ENCODE measurements around the gene SPATA12. TPM values are rescaled to one million over a fixed set of nuclear protein-coding genes. Genes with fewer than 3 reads are reported as not detected.

Gene SPATA12
- total RNA-seq, 6 experiments from 2014 or later, result 0.09 TPM; not detected in 5

DNA sequence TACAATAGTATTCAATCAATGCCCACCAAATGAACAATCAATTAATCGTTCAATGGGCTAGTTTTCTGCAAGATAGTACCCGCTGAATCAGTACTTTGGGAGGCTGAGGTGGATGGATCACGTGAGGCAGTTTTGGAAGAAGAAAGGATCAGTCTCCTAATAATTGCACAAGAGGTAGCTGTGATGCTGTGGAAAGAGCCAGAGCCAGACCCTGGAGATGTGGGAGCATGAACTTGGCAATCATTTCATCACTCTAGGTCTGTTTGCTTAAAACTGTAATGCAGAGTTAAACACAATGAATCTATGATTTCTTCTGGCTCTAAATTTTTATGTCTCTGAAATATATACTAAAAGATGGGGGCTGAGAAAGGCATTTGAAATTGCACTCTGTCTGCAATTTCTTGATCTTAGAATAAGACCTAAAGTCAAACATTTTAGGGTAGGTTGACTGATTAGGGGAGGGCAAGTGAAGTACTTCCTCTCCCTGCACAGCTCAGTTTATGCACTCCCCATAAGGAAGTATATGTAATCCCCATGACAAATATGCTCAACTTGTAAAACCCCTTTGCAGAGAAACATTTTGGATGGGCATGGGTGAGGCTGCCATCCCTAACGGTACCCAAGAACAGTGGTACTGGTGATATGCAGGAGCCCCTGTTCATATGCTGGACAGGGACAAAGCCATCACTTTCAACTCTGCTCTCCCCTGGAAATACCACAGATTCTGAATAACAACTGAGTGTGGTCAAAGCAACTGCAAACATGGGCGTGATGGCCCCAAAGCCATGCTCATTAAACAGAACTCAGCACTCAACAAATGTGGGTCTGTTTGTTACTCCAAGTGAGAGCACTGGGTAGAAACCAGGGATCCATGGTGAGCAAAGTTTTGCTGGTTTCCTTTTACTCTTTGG, 28.6 kb upstream of the SPATA12 start:
- no peaks in the 10 kb centered on the region for H3K9me3 ChIP-seq
- no peak for ATAC-seq
- no peak for DNase-seq
- H3K4me1 ChIP-seq, result no peaks in the 10 kb centered on the region
- H3K36me3 ChIP-seq, result no peaks in the 10 kb centered on the region
- WGBS (ENCODE audit: insufficient coverage, low coverage, low lambda C conversion rate, missing lambda C conversion rate), result 86% methylated on average over 3 of the region's 5 CpGs
- intact Hi-C loops (cut with DNase I), result no loop called here
- no peak for TF ChIP-seq POLR2A (IDR thresholded peaks at IDR 0.05)
- TF ChIP-seq, protein P1, sequence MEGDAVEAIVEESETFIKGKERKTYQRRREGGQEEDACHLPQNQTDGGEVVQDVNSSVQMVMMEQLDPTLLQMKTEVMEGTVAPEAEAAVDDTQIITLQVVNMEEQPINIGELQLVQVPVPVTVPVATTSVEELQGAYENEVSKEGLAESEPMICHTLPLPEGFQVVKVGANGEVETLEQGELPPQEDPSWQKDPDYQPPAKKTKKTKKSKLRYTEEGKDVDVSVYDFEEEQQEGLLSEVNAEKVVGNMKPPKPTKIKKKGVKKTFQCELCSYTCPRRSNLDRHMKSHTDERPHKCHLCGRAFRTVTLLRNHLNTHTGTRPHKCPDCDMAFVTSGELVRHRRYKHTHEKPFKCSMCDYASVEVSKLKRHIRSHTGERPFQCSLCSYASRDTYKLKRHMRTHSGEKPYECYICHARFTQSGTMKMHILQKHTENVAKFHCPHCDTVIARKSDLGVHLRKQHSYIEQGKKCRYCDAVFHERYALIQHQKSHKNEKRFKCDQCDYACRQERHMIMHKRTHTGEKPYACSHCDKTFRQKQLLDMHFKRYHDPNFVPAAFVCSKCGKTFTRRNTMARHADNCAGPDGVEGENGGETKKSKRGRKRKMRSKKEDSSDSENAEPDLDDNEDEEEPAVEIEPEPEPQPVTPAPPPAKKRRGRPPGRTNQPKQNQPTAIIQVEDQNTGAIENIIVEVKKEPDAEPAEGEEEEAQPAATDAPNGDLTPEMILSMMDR (IDR thresholded peaks at IDR 0.05), result no peak
- H3K27me3 ChIP-seq, result no peaks in the 10 kb centered on the region
- no peak overlapping the region for H3K27ac ChIP-seq
- no peak overlapping the region for H3K4me3 ChIP-seq

DNA sequence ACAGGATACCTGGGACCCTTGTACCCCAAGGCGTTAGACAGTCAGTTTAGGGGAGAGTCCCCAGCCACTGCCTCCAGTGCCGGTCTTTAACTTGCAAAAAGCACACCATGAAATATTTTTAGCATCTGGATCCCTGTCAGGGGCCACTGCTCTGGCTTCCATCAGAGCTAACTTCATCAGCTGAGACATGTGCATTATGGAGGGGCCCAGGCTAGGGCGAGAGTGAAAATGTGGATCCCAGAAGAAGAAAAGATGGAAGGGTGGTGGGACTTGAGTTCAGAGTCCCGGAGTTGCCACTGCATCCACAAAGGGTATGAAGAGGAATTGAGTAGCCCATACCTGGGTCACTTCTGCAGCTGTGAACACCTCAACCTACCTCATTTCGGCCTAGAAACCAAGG, 23.5 kb upstream of the SPATA12 start:
- no peak overlapping the region for H3K4me3 ChIP-seq
- WGBS (ENCODE audit: insufficient coverage, low coverage, low lambda C conversion rate, missing lambda C conversion rate), result 80% methylated on average over 1 of the region's 5 CpGs
- H3K27me3 ChIP-seq, result no peaks in the 10 kb centered on the region
- intact Hi-C loops (cut with DNase I), result no loop called here
- ATAC-seq (no peak), DNase-seq (no peak)
- no peak overlapping the region for H3K27ac ChIP-seq
- no peaks in the 10 kb centered on the region for H3K36me3 ChIP-seq
- no peaks in the 10 kb centered on the region for H3K9me3 ChIP-seq
- TF ChIP-seq, protein P1 (IDR thresholded peaks at IDR 0.05), result no peak
- TF ChIP-seq POLR2A (IDR thresholded peaks at IDR 0.05), result no peak
- H3K4me1 ChIP-seq, result no peaks in the 10 kb centered on the region

DNA sequence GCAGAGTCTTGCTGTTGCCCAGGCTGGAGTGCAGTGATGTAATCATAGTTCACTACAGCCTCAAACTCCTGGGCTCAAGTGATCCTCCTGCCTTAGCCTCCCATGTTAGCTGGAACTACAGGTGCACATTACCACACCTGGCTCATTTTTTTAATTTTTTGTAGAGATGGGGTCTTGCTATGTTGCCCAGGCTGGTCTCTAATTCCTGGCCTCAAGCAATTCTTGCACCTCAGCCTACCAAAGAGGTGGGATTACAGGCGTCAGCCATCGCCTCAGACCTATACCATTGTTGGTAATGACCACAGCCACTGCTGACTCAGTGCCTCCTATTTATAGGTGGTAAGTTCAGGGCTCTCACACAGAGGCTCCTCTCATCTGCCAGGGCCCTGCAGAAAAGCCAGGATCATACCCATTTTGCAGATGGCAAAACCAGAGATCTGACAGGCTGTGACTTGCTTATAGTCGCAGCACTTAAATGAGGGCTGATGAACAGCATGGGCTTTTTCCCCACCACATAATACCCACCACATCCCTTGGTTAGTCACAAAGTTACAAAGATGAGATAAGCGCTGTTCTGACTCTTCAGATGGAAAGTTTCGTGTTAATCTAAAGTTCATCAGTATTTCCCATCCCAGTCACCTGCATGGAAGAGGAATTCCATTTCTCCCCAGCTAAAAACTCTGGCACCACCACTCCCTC, 21.8 kb upstream of the SPATA12 start:
- Histone ChIP-seq H3K9me3 (no peaks in the 10 kb centered on the region), H3K4me3 (no peak overlapping the region), H3K36me3 (no peaks in the 10 kb centered on the region), H3K27me3 (no peaks in the 10 kb centered on the region), H3K27ac (no peak overlapping the region), H3K4me1 (no peaks in the 10 kb centered on the region)
- no peak for ATAC-seq
- no peak for TF ChIP-seq POLR2A (IDR thresholded peaks at IDR 0.05)
- TF ChIP-seq, protein P1 (IDR thresholded peaks at IDR 0.05), result no peak
- WGBS (ENCODE audit: insufficient coverage, low coverage, low lambda C conversion rate, missing lambda C conversion rate), result 85% methylated on average over 4 of the region's 5 CpGs
- intact Hi-C loops (cut with DNase I), result no loop called here
- no peak for DNase-seq

DNA sequence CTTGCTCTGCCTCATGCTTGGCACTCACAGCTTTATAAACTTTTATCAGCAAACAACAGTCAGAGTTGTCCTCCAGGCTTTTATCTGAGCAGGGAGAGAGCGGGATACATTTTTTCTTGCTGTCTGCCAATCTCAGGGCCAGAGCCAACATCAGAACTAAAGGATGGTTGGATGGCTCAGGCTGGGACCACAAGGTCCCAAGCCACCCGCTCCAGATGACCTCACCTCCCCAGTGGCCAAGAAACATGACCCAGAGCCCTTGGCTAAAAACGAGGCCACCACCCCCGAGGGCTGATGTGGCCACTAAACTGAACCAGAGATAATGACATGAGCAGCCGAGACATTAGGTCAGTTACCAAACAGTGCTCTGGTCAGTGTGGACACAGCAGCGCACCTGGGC, 18.8 kb upstream of the SPATA12 start:
- ATAC-seq (peak in 1 of 4 donors; percentile 28), DNase-seq (no peak)
- Histone ChIP-seq H3K4me3 (no peak overlapping the region), H3K9me3 (no peaks in the 10 kb centered on the region), H3K27me3 (no peaks in the 10 kb centered on the region), H3K36me3 (no peaks in the 10 kb centered on the region), H3K27ac (no peak overlapping the region), H3K4me1 (no peaks in the 10 kb centered on the region)
- no peak for TF ChIP-seq POLR2A (IDR thresholded peaks at IDR 0.05)
- TF ChIP-seq, protein P1 (IDR thresholded peaks at IDR 0.05), result no peak
- intact Hi-C loops (cut with DNase I), result no loop called here
- WGBS (ENCODE audit: insufficient coverage, low coverage, low lambda C conversion rate, missing lambda C conversion rate), result 43% methylated on average over 1 of the region's 6 CpGs
